H1 (cell line): ENCODE data around the gene TAOK2. TPM values are rescaled to one million over a fixed set of nuclear protein-coding genes. Genes with fewer than 3 reads are reported as not detected.
A peak's percentile ranks its signal among the peaks of the same experiment; 100 is the strongest.

ENCODE experiments used
- CTCF ChIA-PET: fragments of 300-600 bp; sonication (Branson Sonifier 250); formaldehyde crosslinking; loops from one replicate; lab custom pipeline; 2021; ENCODE audit not compliant: partially characterized antibody; lab: Charles Lee
- POLR2A ChIA-PET: fragments of 300-600 bp; sonication (Branson Sonifier 250); formaldehyde crosslinking; loops from one replicate; lab custom pipeline; 2021; ENCODE audit warnings: inconsistent platforms; ENCODE audit not compliant: partially characterized antibody; lab: Charles Lee
- DNase-seq, 2 experiments: peaks; one replicate each; pipeline versions ENCODE4 v3.0.0 to v3.0.0-alpha.2; 2010 to 2022; ENCODE audit warnings: low spot score in 2 of 2, low read depth in 1 of 2, mixed read lengths in 1 of 2
- FAIRE-seq: peaks from 2 replicates; lab custom pipeline; 2011; peaks lifted over from hg19 to GRCh38; lab: Jason Lieb, UNC
- H2AFZ ChIP-seq: 2 replicates; pipeline ENCODE4 v1.8.1; 2012; ENCODE audit warnings: low read length, inconsistent platforms
- H2AK5ac ChIP-seq: 2 replicates; pipeline ENCODE4 v1.6.1; 2013; ENCODE audit warnings: low read depth, low read length
- H2BK120ac ChIP-seq: replicated peaks from 2 replicates; pipeline ENCODE3; 2013; ENCODE audit warnings: low read depth, low read length, inconsistent platforms
- H2BK12ac ChIP-seq: 2 replicates; pipeline ENCODE4 v1.6.1; 2013; ENCODE audit warnings: low read depth, low read length
- H2BK15ac ChIP-seq: 2 replicates; pipeline ENCODE4 v1.6.1; 2013; ENCODE audit warnings: low read length
- H2BK20ac ChIP-seq: 2 replicates; pipeline ENCODE4 v1.6.1; 2013; ENCODE audit warnings: low read length
- H2BK5ac ChIP-seq: 2 replicates; pipeline ENCODE4 v1.6.1; 2013; ENCODE audit warnings: low read depth, low read length
- H3K14ac ChIP-seq: 2 replicates; pipeline ENCODE4 v1.6.1; 2013; ENCODE audit warnings: inconsistent platforms; ENCODE audit not compliant: insufficient read length
- H3K18ac ChIP-seq: 2 replicates; pipeline ENCODE4 v1.6.1; 2013; ENCODE audit warnings: low read length; ENCODE audit errors: extremely low read depth
- H3K23ac ChIP-seq: 2 replicates; pipeline ENCODE4 v1.6.1; 2013; ENCODE audit warnings: inconsistent platforms; ENCODE audit not compliant: insufficient read length
- H3K23me2 ChIP-seq: 2 replicates; pipeline ENCODE4 v1.6.1; 2013; ENCODE audit warnings: low read depth, low read length
- H3K27ac ChIP-seq: 2 replicates; pipeline ENCODE4 v1.6.1; 2011; ENCODE audit warnings: low read depth, low read length, inconsistent platforms
- H3K27me3 ChIP-seq, 4 experiments: replicated peaks in 1 of 4; 1 replicate in 1 of 4; 2 replicates in 3 of 4; pipeline versions ENCODE4 v1.6.1 to v1.8.1; 2011 to 2013; ENCODE audit warnings: low read length in 3 of 4, mild to moderate bottlenecking in 3 of 4, inconsistent platforms in 2 of 4, mixed read lengths in 2 of 4, moderate library complexity in 1 of 4; ENCODE audit not compliant: control insufficient read depth in 3 of 4, insufficient read depth in 3 of 4; ENCODE audit errors: extremely low read depth in 1 of 4
- H3K36me3 ChIP-seq, 4 experiments: 2 replicates each; pipeline versions ENCODE4 v1.6.1 to v1.8.1; 2011 to 2013; ENCODE audit warnings: mild to moderate bottlenecking in 4 of 4, low read length in 3 of 4, moderate library complexity in 2 of 4, control low read depth in 1 of 4, inconsistent platforms in 1 of 4; ENCODE audit not compliant: insufficient read depth in 4 of 4, control insufficient read depth in 2 of 4
- H3K4ac ChIP-seq: replicated peaks from 2 replicates; pipeline ENCODE3; 2013; ENCODE audit warnings: low read length, low read depth, mixed read lengths, inconsistent platforms; ENCODE audit not compliant: insufficient read length
- H3K4me1 ChIP-seq, 4 experiments: replicated peaks in 1 of 4; 1 replicate in 1 of 4; 2 replicates in 3 of 4; pipeline versions ENCODE4 v1.6.1 to v1.8.1; 2011 to 2013; ENCODE audit warnings: low read length in 3 of 4, inconsistent platforms in 2 of 4, mixed read lengths in 1 of 4; ENCODE audit not compliant: insufficient read depth in 4 of 4, control insufficient read depth in 3 of 4
- H3K4me2 ChIP-seq, 2 experiments: 2 replicates each; pipeline versions ENCODE4 v1.6.1 to v1.8.1; 2011 to 2013; ENCODE audit warnings: low read depth in 2 of 2, low read length in 2 of 2, control low read depth in 1 of 2, inconsistent platforms in 1 of 2, mild to moderate bottlenecking in 1 of 2; ENCODE audit not compliant: insufficient read depth in 1 of 2
- H3K4me3 ChIP-seq, 4 experiments: fragments of 200-600, 300-600 bp in 1 of 4; sonication (generic), shearing (Covaris generic), sonication (Bioruptor Twin) in 1 of 4; 2 replicates each; pipeline versions ENCODE4 v1.5.1 to v1.8.1; 2011 to 2016; ENCODE audit warnings: low read length in 4 of 4, low read depth in 3 of 4, control low read depth in 2 of 4, inconsistent platforms in 2 of 4, mild to moderate bottlenecking in 2 of 4, mixed read lengths in 1 of 4, moderate library complexity in 1 of 4; ENCODE audit not compliant: insufficient read depth in 2 of 4; ENCODE audit errors: extremely low read depth in 1 of 4
- H3K56ac ChIP-seq: replicated peaks from 2 replicates; pipeline ENCODE3; 2013; ENCODE audit warnings: low read depth, mild to moderate bottlenecking, mixed read lengths, low read length, inconsistent platforms; ENCODE audit not compliant: insufficient read length
- H3K79me1 ChIP-seq: 2 replicates; pipeline ENCODE4 v1.6.1; 2013; ENCODE audit warnings: low read depth, low read length, control low read depth
- H3K79me2 ChIP-seq, 2 experiments: 2 replicates each; pipeline versions ENCODE4 v1.6.1 to v1.8.1; 2012 to 2013; ENCODE audit warnings: low read length in 2 of 2, mild to moderate bottlenecking in 2 of 2, inconsistent platforms in 1 of 2; ENCODE audit not compliant: insufficient read depth in 2 of 2, control insufficient read depth in 1 of 2
- H3K9ac ChIP-seq, 4 experiments: replicated peaks in 1 of 4; 1 replicate in 1 of 4; 2 replicates in 3 of 4; pipeline versions ENCODE4 v1.6.1 to v1.8.1; 2011 to 2013; ENCODE audit warnings: low read depth in 3 of 4, low read length in 3 of 4, control low read depth in 2 of 4, mild to moderate bottlenecking in 2 of 4, moderate library complexity in 2 of 4, inconsistent platforms in 1 of 4; ENCODE audit errors: extremely low read depth in 1 of 4
- H3K9me3 ChIP-seq, 2 experiments: 2 replicates each; pipeline versions ENCODE4 v1.6.1 to v1.8.1; 2012 to 2013; ENCODE audit warnings: mild to moderate bottlenecking in 2 of 2, moderate library complexity in 2 of 2, control low read depth in 1 of 2, inconsistent platforms in 1 of 2, low read depth in 1 of 2, low read length in 1 of 2, mixed read lengths in 1 of 2; ENCODE audit not compliant: insufficient read depth in 2 of 2
- H4K20me1 ChIP-seq, 2 experiments: replicated peaks in 1 of 2; 2 replicates each; pipeline versions ENCODE3 to v1.8.1; 2011 to 2013; ENCODE audit warnings: inconsistent platforms in 2 of 2, low read length in 2 of 2, mild to moderate bottlenecking in 1 of 2; ENCODE audit not compliant: insufficient read depth in 2 of 2, control insufficient read depth in 1 of 2
- H4K5ac ChIP-seq: 2 replicates; pipeline ENCODE4 v1.6.1; 2013; ENCODE audit warnings: low read length, low read depth, mixed read lengths, inconsistent platforms; ENCODE audit not compliant: insufficient read length
- H4K8ac ChIP-seq: 2 replicates; pipeline ENCODE4 v1.8.0; 2013; ENCODE audit warnings: mild to moderate bottlenecking, moderate library complexity, low read length, inconsistent platforms; ENCODE audit not compliant: insufficient read depth; ENCODE audit errors: extremely low read depth
- H4K91ac ChIP-seq: replicated peaks from 2 replicates; pipeline ENCODE3; 2013; ENCODE audit warnings: low read length, mixed read lengths, inconsistent platforms; ENCODE audit not compliant: insufficient read length
- CBX8 ChIP-seq: fragments of 300-800, 300-1000 bp; sonication (generic); IDR thresholded peaks from 2 replicates; pipeline ENCODE4 v1.7.1; 2016; ENCODE audit warnings: low read depth, low read length, borderline replicate concordance
- CTBP2 ChIP-seq: IDR thresholded peaks from 2 replicates; pipeline ENCODE4 v1.7.0; 2011; ENCODE audit warnings: borderline replicate concordance, mild to moderate bottlenecking, moderate library complexity, mixed read lengths, low read length; ENCODE audit not compliant: insufficient read depth, insufficient read length
- KDM4A ChIP-seq: IDR thresholded peaks from one replicate; pipeline ENCODE4 v1.7.1; 2012; ENCODE audit warnings: low read depth, mild to moderate bottlenecking, moderate library complexity, low read length, inconsistent platforms; ENCODE audit not compliant: severe bottlenecking
- KDM5A ChIP-seq: fragments of 200-600 bp; IDR thresholded peaks from 2 replicates; pipeline ENCODE4 v1.7.1; 2012; ENCODE audit warnings: mild to moderate bottlenecking, low read length, inconsistent platforms, mixed read lengths
- PHF8 ChIP-seq: fragments of 200-600 bp; sonication (generic); conservative IDR thresholded peaks from 2 replicates; pipeline ENCODE4 v1.7.1; 2012; ENCODE audit warnings: low read depth, mild to moderate bottlenecking, inconsistent platforms, low read length, moderate library complexity
- POLR2AphosphoS5 ChIP-seq: IDR thresholded peaks from 2 replicates; pipeline ENCODE4 v1.6.1; 2011; ENCODE audit warnings: low read depth, low read length
- SAP30 ChIP-seq: fragments of 300-600 bp; sonication (generic); IDR thresholded peaks from 2 replicates; pipeline ENCODE4 v1.7.1; 2012; ENCODE audit warnings: low read length, moderate library complexity, mild to moderate bottlenecking, inconsistent platforms; ENCODE audit not compliant: insufficient read depth, insufficient replicate concordance
- SIN3A ChIP-seq, 2 experiments: IDR thresholded peaks in 1 of 2; conservative IDR thresholded peaks in 1 of 2; 2 replicates each; pipeline ENCODE4 v1.6.1; 2011 to 2012; ENCODE audit warnings: low read length in 2 of 2, improper control_type of control experiment in 1 of 2, low read depth in 1 of 2, mild to moderate bottlenecking in 1 of 2
- TBP ChIP-seq: IDR thresholded peaks from 2 replicates; pipeline ENCODE4 v1.6.1; 2011; ENCODE audit warnings: low read depth, low read length, improper control_type of control experiment
- WGBS, 2 experiments: shearing (Covaris generic) in 1 of 2; methylation state at CpG; one replicate each; pipeline versions ENCODE4 v1.1.6 to v1.1.7; 2013 to 2015; ENCODE audit warnings: low lambda C conversion rate in 2 of 2, mixed read lengths in 2 of 2, inconsistent platforms in 1 of 2, low coverage in 1 of 2, missing lambda C conversion rate in 1 of 2; ENCODE audit not compliant: insufficient replicate concordance in 2 of 2, insufficient coverage in 1 of 2, insufficient read length in 1 of 2; ENCODE audit errors: extremely low coverage in 1 of 2, missing lambda C conversion rate in 1 of 2; 5-methylcytosine and 5-hydroxymethylcytosine counted together
- polyA plus RNA-seq, 7 experiments: library from polyadenylated mRNA; depleted of rRNA in 3 of 7; stranded (reverse) in 5 of 7; unstranded in 2 of 7; fragments of >200 nt in 5 of 7; fragments of 200-250 nt in 2 of 7; gene quantifications; 1 replicate in 5 of 7; 2 replicates in 1 of 7; 4 replicates in 1 of 7; pipeline versions ENCODE4 v1.2.1 to v1.2.3, GENCODE V29; 2011 to 2013; ENCODE audit warnings: missing spikeins in 2 of 7, mixed read lengths in 2 of 7
- total RNA-seq: library from RNA; stranded (reverse); fragmentation: NEBNext Ultra II Directional; extraction: Animal tissue kit (Norgen Biotek cat#: 25700); gene quantifications from 2 replicates; pipeline ENCODE4 v1.2.1, GENCODE V29; 2021

TAOK2 gene
- total and polyA plus RNA-seq, 2 of the 8 experiments (the other 6 are each of a cell fraction or from before 2014, with no cell fraction given): 13.5 to 32.6 TPM

DNA sequence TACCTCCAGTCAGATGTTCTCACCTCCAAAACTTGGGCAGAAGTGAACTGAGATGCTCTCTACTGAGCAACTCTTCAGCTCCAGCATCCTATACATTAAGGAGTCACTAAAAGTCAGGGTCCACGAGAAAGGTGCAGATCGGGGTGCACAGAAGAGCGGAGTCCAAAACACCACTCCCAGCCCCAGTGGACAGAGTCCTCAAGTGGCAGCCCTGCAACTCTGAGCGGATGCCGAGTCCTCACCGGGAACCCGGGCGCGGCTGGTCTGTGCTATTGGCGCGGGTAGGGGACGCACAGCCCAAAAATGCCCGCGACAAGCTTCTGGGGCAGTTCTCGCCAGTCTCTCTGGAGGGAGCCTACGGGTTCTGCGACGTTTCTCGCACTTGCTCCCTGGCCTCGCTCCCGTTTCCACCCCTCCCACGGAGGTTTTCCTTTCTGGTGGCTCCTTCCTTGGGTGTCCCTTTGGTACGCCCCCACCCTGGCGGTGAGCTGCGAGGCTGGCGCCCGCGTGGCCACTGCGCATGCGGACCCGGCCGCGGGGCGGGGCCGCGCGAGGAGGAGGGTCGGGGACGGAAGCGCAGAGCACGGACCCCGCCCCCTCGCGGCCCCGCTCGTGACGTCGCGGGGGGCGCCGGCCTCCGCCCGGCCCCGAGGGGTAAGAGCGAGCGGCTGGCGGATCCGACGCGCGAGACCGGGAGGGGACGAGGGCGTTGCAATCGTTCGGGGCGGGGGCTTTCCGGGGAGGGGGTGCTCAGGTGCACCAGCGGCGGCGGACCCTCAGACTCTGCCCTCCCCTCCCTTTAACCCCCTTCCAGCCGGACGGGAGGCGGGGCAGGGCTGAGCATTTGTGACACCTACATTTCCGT lies 12.0 kb upstream of the TAOK2 start, which contains the start of gene TMEM219:
Gene TMEM219 (plus strand): TSS at position 601 of the 865 bp plus-strand sequence. CDS start 1,065 bp downstream, outside the sequence.
- WGBS, 2 experiments: 3% methylated on average over 60 of the region's 75 CpGs; no CpG with 5 or more reads in 1 of the 2 experiments
- no peaks in the 10 kb centered on the region for H3K79me1 ChIP-seq
- FAIRE-seq: no peak
- TF ChIP-seq KDM5A (no peak), CBX8 (no peak), SIN3A (conservative IDR thresholded peaks at IDR 0.05 in 1 of 2, IDR thresholded peaks at IDR 0.05 in 1 of 2; ENCODE audit: low read depth in 1 of 2, low read length in 2 of 2) (peak in 1 of 2 experiments; percentile 33; a peak in 1 of 4 replicates), KDM4A (peak; percentile 83), SAP30 (no peak), CTBP2 (no peak), PHF8 (peak; percentile 78; the same call in 1 of the 2 replicates), TBP (peak; percentile 70), POLR2AphosphoS5 (0 out of 2 replicates have a peak, but pooled peaks have one; percentile 22)

More for the DNA sequence above, 12.0 kb upstream of the TAOK2 start, which contains the start of gene TMEM219:
- peak within 1 kb of the TSS; percentile 96 for H4K8ac ChIP-seq
- peak within 1 kb of the TSS; percentile 87 to 93 for H3K4me2 ChIP-seq
- no peak within 1 kb of the TSS for H3K14ac ChIP-seq
- peak within 1 kb of the TSS; percentile 61; the same call in 1 of the 2 replicates for H2BK12ac ChIP-seq
- H2BK15ac ChIP-seq: 0 out of 2 replicates have a peak within 1 kb of the TSS, but pooled peaks have one; percentile 61
- H3K56ac ChIP-seq: peak within 1 kb of the TSS; percentile 80
- H3K18ac ChIP-seq: peak within 1 kb of the TSS; percentile 76
- no peaks in the 10 kb centered on the region for H3K79me2 ChIP-seq
- peaks cover 0 to 2% (median 0%) of the 10 kb centered on the region in 4 experiments; a peak in 1 of 7 replicates for H3K27me3 ChIP-seq
- peak within 1 kb of the TSS; percentile 2 for H3K4ac ChIP-seq
- no peak within 1 kb of the TSS for H3K23ac ChIP-seq
- ChIA-PET POLR2A (interaction anchor here (0.8 to 3.6 kb wide), 8 partner anchors 10 to 260 kb away, joined by 3 to 33 read pairs (median 4); partner anchors contain the start of genes ASPHD1, KCTD13, TAOK2 and TBX6), CTCF (interaction anchor here (0.5 to 2.5 kb wide), 13 partner anchors 8 to 730 kb away, joined by 3 to 16 read pairs (median 4); partner anchors contain the start of gene KCTD13)
- H3K9me3 ChIP-seq: no peaks in the 10 kb centered on the region
- peaks cover 12% of the 10 kb centered on the region for H3K23me2 ChIP-seq
- H4K5ac ChIP-seq: peak within 1 kb of the TSS; percentile 97
- peak within 1 kb of the TSS; percentile 75 for H4K91ac ChIP-seq
- peaks cover 0 to 4% (median 0%) of the 10 kb centered on the region in 4 experiments; a peak in 1 of 8 replicates for H3K36me3 ChIP-seq
- peak in 1 of 2 experiments; percentile 96 for DNase-seq
- H2BK5ac ChIP-seq: peak within 1 kb of the TSS; percentile 82
- H2BK20ac ChIP-seq: no peak within 1 kb of the TSS
- H2AFZ ChIP-seq: peak within 1 kb of the TSS; percentile 94
- H3K4me1 ChIP-seq: peaks cover 0 to 5% (median 3%) of the 10 kb centered on the region in 4 experiments; a peak in 5 of 7 replicates
- peak within 1 kb of the TSS; percentile 91 for H3K27ac ChIP-seq
- no peak within 1 kb of the TSS for H2BK120ac ChIP-seq
- no peaks in the 10 kb centered on the region for H4K20me1 ChIP-seq
- H3K4me3 ChIP-seq: peak within 1 kb of the TSS; percentile 51 to 81 (median 72)
- H2AK5ac ChIP-seq: no peak within 1 kb of the TSS
- H3K9ac ChIP-seq: peak within 1 kb of the TSS; percentile 66 to 86 (median 80)
